HG03354 (cell line): ENCODE measurements around the gene NRBF2.
"Not testable (repeated sequence)": the region's sequence is repeated elsewhere in the genome, so short reads cannot be mapped to it uniquely, and the experiment has no call there.

Source experiments
- ATAC-seq: cut with Tn5 transposase; IDR thresholded peaks from one replicate; pipeline ENCODE4 v1.9.1; 2021; ENCODE audit warnings: mild to moderate bottlenecking; ENCODE audit not compliant: unreplicated experiment, poor library complexity, severe bottlenecking

NRBF2 gene

DNA sequence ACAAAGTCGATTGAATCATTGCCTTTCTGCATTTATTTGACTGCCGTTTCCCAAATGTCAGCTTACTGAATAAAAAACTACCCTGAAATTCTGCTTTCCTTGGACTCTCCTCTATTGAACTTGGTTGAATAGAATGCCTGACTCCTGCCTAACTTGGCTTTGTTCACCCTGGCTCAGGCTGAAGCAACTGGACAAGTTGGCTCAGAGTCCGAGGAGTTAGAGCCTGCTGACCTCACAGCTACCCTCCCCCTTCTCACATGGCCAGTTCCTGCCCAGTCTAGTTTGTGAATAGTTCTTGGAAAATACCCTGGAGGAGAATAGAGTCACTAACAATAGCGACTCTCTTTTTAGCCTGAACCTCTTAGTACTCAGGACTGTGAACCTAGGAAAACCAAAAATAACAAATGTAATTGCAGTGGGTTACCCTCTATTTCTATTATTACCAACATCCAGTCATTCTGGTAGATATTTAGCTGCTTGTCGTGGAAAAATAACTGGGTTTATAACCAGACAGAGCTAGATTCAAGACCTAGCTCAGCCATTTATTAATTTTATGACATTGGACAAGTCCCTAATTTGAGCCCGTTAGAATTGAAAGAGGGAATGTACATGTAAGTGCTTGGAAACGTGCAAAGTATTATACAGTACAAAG lies 17.3 kb upstream of the NRBF2 start:
- ATAC-seq = no peak

DNA sequence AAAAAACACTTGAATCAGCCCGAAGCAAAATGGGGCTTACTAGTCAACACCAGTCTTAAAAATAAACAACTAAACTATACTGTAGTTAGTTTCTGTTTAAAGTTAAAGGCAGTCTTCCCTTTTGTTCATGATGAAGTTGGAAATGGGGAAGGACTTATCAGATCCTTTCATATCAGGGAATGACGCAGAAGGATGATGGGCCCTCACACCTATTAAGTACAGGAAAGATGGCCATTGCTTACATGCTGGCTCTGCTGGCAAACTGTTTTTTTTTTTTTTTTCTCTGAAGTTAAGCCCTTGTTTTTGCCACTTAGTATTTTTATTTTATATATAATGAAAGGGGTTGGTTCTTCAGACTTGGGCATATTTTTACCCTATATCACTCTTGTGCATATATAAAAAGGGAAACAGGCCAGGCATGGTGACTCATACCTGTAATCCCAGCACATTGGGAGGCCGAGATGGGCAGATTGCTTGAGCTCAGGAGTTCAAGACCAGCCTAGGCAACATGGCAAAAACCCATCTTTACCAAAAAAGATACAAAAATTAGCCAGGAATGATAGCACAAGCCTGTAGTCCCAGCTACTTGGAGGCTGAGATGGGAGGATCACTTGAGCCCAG lies 16.6 kb upstream of the NRBF2 start:
- no peak for ATAC-seq

DNA sequence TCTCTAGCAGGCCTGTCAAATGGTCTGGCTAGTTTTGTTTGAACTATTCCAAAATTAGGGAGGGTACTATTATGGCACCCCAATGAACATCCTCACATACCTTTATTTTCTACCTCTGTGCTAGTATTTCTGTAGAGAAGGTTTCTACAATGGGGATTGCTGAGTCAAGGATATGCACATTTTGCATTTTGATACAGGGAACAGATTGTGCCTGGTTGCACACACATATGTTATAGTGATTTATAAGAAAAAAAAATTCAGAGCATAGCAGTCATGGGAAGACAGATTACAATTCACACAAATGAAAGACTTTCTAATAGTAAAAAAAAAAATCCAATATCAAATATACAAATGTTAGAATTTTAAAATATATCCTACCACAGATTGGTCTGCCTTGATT lies 14.1 kb upstream of the NRBF2 start:
- no peak for ATAC-seq

DNA sequence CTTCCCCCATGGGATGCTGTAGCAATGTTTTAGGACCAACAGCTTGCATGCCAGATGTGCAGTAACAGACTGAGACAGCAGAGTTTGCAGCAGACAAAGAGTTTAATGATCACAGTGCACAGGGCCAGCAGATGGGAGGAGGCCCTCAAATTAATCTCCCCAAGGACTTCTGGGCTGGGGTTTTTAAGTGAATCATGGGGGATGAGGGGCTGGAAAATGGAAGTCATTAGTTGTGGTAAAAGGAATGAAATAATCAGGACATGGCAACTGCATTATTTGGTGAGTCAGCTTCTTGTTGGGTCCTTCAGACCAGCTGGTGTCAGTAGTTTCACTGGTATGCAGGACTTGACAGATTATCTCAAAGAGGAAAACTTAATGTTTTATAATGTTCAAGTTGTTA lies 12.6 kb upstream of the NRBF2 start:
- no peak for ATAC-seq

DNA sequence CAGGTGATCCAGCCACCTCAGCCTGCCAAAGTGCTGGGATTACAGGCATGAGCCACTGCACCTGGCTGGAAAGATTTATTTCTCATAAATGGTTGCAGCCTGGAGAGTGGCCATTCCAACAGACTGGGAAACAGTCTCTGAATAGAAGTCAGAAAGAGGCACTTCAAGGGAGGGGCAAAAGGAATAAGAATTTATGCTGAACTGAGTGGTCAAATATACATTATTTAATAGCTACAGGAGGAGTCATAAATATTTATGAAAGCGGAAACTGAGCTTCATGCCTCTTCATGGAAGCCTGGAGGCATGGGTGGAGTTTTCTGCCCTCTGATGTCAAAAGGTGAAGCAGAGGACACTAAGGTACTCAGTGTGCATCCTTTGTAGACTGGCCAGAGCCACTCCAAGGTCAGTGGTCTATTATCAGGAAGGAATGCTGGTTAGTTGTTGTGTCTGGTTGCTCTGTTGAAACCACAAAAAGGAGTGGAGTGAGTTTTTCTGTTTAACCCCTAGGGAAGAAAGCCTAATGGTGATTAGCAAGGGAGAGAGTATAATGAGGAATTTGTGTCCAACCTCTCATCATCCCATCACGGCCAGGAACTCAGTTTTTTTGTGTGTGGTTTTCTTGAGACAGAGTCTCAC lies 9.3 kb upstream of the NRBF2 start:
- no peak for ATAC-seq

GRCh38 chr10:63125459-63125858 lies 7.7 kb upstream of the NRBF2 start:
- no peak for ATAC-seq

GRCh38 chr10:63128443-63128842 lies 4.7 kb upstream of the NRBF2 start:
- no peak for ATAC-seq

DNA sequence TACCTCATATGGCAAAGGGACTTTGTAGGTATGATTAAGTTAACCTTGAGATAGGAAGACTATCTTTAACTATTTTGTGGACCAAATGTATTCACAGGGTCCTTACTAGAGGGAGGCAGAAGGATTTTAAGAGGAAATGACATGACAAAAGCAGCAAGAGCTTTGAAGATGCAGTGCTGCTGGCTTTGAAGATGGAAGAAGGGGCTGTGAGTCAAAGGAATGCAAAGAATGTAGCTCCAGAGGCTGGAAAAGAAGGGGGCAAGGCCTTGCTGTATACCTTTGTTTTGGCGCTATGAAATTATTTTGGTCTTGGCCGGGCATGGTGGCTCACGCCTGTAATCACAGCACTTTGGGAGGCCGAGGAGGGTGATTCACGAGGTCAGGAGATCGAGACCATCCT lies 3.2 kb upstream of the NRBF2 start:
- ATAC-seq = no peak

- no peak for ATAC-seq
Observed at GRCh38 chr10:63132651-63133055, 475 bp upstream of the NRBF2 start.

- ATAC-seq = no peak
Observed at GRCh38 chr10:63133821-63134557, 861 bp downstream of the NRBF2 start.

GRCh38 chr10:63137306-63137705 lies 4.2 kb downstream of the NRBF2 start:
- no peak for ATAC-seq

DNA sequence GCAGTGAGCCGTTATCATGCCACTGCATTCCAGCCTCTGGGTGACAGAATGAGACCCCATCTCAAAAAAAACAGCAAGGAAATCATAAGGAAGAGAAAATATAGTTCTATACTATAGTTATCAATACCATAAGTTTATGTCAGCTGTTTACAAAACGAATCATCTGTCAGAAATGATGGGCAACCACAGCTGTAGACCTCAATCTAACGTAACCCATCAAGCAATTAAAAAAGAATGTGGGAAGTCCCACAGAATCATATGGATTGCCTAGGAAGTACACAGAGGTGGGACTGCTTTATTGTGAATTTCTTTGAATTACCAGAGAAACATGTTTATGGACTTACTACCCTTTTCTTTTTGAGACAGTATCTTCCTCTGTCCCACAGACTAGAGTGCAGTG lies 6.9 kb downstream of the NRBF2 start:
- ATAC-seq = no peak

GRCh38 chr10:63142136-63142535 lies 9.0 kb downstream of the NRBF2 start:
- ATAC-seq = no peak

- no peak for ATAC-seq
Observed at GRCh38 chr10:63143987-63144386, 10.9 kb downstream of the NRBF2 start.

DNA sequence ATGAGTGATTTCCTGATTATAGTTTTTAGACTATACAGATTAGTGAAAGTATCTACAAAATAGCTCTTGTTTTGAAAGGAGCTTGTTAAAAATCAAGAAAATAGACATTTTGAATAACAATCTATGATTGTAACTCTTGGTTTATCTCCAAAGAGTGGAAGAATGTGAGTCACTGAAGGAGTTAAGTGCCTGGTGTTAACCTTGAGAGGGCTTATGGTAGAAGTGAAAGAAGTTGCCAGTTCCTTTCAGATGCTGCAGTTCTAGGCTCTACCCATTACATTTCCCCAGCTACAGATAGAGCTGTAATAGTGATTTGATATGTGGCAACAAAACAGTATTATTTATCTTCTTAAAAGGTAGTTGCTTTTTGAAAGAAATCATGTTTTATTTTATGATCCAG lies 12.7 kb downstream of the NRBF2 start:
- ATAC-seq = no peak

GRCh38 chr10:63146503-63146902 lies 13.4 kb downstream of the NRBF2 start:
- ATAC-seq = no peak

GRCh38 chr10:63150745-63151144 lies 17.6 kb downstream of the NRBF2 start:
- ATAC-seq = no peak

DNA sequence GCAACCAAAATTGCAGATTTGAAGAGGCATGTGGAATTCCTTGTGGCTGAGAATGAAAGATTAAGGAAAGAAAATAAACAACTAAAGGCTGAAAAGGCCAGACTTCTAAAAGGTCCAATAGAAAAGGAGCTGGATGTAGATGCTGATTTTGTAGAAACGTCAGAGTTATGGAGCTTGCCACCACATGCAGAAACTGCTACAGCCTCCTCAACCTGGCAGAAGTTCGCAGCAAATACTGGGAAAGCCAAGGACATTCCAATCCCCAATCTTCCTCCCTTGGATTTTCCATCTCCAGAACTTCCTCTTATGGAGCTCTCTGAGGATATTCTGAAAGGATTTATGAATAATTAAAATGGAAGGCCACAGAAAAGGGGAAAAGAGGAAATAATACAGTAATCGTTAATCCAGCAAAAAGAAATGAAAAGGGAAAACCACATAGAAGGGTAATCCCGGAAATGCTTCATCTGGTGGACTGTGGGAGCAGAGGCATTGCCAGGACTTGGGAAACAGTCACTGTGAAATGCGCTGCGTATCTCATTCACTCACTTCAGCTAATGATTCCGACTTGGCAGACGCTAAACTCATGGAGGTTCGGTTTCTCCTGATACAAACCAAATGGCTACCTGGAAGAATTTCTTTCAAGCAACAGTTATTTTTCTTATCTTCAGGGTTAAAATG lies 20.9 kb downstream of the NRBF2 start:
- ATAC-seq = not testable (repeated sequence)

DNA sequence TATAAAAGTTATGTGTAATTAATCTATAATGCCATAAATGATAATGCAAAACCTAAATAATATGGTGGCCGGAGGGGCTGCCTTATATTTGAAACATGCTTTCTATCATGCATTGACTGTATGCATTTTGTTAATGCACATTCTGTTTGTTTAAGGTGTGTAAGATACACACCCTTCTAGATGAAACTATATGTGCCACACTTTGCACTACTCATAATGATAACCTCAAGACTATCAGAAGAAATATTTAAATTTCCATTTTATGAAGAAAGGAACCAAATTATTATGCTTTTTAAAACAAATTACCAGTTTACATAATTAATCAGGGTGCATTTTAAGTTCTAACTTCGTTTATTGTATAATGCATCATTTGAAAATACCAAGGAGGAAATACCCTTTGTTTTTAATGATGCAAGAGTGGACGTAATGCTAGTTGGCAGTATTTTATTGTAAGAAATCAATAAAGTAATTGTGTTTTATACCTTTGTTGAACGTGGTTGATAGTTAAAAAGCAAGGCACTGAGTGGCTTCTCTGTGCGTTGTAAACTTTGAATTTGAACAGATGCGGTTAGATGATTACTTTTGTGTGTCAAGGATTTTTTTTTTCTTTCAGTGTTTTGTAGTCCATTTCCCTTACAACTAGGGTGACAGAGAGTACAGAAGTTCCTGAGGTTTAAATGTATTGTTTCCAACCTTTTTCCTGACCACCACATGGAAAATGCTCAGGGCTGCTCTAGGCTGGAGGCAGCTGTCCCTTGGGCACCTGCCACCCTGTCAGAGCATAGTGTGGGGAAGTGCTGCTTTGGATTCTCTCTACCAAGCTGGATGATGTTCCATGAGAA lies 21.6 kb downstream of the NRBF2 start:
- no peak for ATAC-seq
